K562 (cell line): ENCODE measurements around the gene CLP1. TPM values are rescaled to one million over a fixed set of nuclear protein-coding genes. Genes with fewer than 3 reads are reported as not detected.
A peak's percentile ranks its signal among the peaks of the same experiment; 100 is the strongest.

ENCODE experiments used
- MGA ChIP-seq: fragments of 450-650 bp; IDR thresholded peaks from 2 replicates; pipeline ENCODE4 v1.6.1; 2016; ENCODE audit warnings: mild to moderate bottlenecking, moderate library complexity
- NKRF ChIP-seq: fragments of 450-650 bp; IDR thresholded peaks from 2 replicates; pipeline ENCODE4 v1.6.1; 2016; ENCODE audit warnings: borderline replicate concordance
- RAD21 ChIP-seq, 2 experiments: fragments of 250-450 bp in 1 of 2; fragments of 450-650 bp in 1 of 2; sonication (Bioruptor Pico) in 1 of 2; formaldehyde crosslinking in 1 of 2; IDR thresholded peaks in 1 of 2; conservative IDR thresholded peaks in 1 of 2; 2 replicates each; pipeline versions ENCODE4 v1.4.0 to v1.8.0; 2020 to 2022; ENCODE audit warnings: mild to moderate bottlenecking in 2 of 2, moderate library complexity in 1 of 2
- SMARCC2 ChIP-seq: fragments of 450-650 bp; IDR thresholded peaks from 2 replicates; pipeline ENCODE4 v1.6.1; 2017; ENCODE audit warnings: antibody characterized with exemption, moderate library complexity, mild to moderate bottlenecking, low read depth
- TAF1 ChIP-seq: IDR thresholded peaks from 2 replicates; pipeline ENCODE4 v1.6.1; 2011; ENCODE audit warnings: mild to moderate bottlenecking, low read length, moderate library complexity; ENCODE audit not compliant: insufficient read depth, control insufficient read depth, severe bottlenecking; ENCODE audit errors: extremely low read depth
- USF2 ChIP-seq: sonication (generic); formaldehyde crosslinking; IDR thresholded peaks from 2 replicates; pipeline ENCODE4 v1.5.0; 2020; ENCODE audit warnings: missing genetic modification reagents
- polyA plus RNA-seq, 8 experiments: library from polyadenylated mRNA; depleted of rRNA in 4 of 8; stranded (reverse) in 5 of 8; unstranded in 3 of 8; fragments of >200 nt; fragmentation: Nextera tagmentation in 2 of 8; fragmentation: Illumina TruSeq in 1 of 8; extraction: Ambion mirVana in 2 of 8; extraction: Trizol in 1 of 8; gene quantifications; 2 replicates each; pipeline versions ENCODE4 v1.2.1 to v1.2.3, GENCODE V29; 2011 to 2014; ENCODE audit warnings: inconsistent platforms in 1 of 8, missing spikeins in 1 of 8
- total RNA-seq, 7 experiments: library from RNA; depleted of rRNA in 6 of 7; stranded (reverse); fragments of >200 nt in 6 of 7; fragmentation: Illumina TruSeq in 2 of 7; extraction: Trizol in 2 of 7; gene quantifications; 2 replicates each; pipeline versions ENCODE4 v1.2.1 to v1.2.3, GENCODE V29; 2011 to 2021; ENCODE audit warnings: low replicate concordance in 1 of 7
- TF ChIP-seq, protein P1 (sequence below), 2 experiments: IDR thresholded peaks; 2 replicates each; pipeline ENCODE4 v1.6.1; 2012; ENCODE audit warnings: improper control_type of control experiment in 2 of 2, low read depth in 2 of 2, low read length in 2 of 2, borderline replicate concordance in 1 of 2

CLP1 gene
- total and polyA plus RNA-seq, 9 of the 15 experiments (the other 6 are each of a cell fraction or from before 2014, with no cell fraction given): 19.1 to 46.2 (median 27.8) TPM

DNA sequence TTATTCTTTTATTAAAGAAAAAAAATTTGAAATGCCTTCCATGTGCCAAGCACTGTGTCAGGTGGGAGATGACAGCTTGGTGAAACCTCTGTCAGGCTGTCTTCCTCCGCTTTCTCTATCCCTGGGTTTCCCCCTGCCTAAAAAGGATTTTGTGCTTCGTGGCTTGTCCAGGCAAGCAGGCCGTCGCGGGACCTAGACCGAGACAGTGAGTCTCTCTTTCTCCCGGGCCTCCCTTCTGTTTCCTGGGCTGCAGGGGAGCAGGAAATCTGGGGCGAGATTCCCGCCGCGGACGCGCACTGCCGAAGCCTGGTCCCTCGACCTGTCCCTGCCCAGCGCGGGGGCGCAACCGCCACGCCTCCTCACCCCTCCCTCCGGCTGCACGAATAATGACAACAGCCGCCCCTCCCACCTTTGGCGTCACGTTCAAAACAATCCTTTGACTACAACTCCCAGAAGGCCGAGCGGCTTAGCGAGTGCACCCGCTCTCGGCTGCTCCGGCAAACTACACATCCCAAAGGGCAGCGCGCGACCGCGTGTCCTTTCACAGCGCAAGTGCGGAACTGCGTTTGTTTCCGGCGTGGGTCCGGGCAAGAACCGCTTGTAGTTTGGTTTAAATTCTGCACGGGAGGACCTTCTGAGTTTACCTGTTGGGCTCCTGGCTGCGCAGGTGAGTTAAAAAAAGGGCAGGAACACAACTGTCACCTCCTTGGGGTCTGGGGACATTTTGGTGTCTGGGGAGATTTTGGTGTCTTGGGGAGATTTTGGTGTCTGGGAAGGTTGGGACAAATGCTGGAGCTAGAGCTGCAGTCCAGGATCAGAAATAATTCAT lies at the start of gene CLP1 (continued):
- TF ChIP-seq MGA (peak; percentile 80), NKRF (peak; percentile 92), SMARCC2 (no peak), RAD21 (CRISPR knock-in tag; conservative IDR thresholded peaks at IDR 0.05 in 1 of 2, IDR thresholded peaks at IDR 0.05 in 1 of 2) (0 out of 4 replicates have a peak, but pooled peaks of 1 of the 2 experiments have one; percentile 6), USF2 (CRISPR knock-in tag) (peak; percentile 76), TAF1 (peak; percentile 3)
- TF ChIP-seq, protein P1, sequence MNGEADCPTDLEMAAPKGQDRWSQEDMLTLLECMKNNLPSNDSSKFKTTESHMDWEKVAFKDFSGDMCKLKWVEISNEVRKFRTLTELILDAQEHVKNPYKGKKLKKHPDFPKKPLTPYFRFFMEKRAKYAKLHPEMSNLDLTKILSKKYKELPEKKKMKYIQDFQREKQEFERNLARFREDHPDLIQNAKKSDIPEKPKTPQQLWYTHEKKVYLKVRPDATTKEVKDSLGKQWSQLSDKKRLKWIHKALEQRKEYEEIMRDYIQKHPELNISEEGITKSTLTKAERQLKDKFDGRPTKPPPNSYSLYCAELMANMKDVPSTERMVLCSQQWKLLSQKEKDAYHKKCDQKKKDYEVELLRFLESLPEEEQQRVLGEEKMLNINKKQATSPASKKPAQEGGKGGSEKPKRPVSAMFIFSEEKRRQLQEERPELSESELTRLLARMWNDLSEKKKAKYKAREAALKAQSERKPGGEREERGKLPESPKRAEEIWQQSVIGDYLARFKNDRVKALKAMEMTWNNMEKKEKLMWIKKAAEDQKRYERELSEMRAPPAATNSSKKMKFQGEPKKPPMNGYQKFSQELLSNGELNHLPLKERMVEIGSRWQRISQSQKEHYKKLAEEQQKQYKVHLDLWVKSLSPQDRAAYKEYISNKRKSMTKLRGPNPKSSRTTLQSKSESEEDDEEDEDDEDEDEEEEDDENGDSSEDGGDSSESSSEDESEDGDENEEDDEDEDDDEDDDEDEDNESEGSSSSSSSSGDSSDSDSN (IDR thresholded peaks at IDR 0.05; ENCODE audit: borderline replicate concordance in 1 of 2, low read depth in 2 of 2, low read length in 2 of 2): peak in 1 of 2 experiments; percentile 74; a peak in 2 of 4 replicates
